Fibroblast of gingiva (primary cell): ENCODE data around the gene PTPRH.

Experiments used
- DNase-seq: peaks from one replicate; pipeline ENCODE4 v3.0.0-alpha.2; 2011; ENCODE audit warnings: low read depth

Gene PTPRH

GRCh38 chr19:55244004-55244680 lies 34.8 kb upstream of the PTPRH start:
- no peak for DNase-seq

- DNase-seq = no peak
Measured at GRCh38 chr19:55242517-55242916, 33.2 kb upstream of the PTPRH start.

- no peak for DNase-seq
Measured at GRCh38 chr19:55241935-55242464, 32.7 kb upstream of the PTPRH start.

- DNase-seq = no peak
Measured at GRCh38 chr19:55241143-55241934, 32.0 kb upstream of the PTPRH start.

- DNase-seq = no peak
Measured at GRCh38 chr19:55240713-55241020, 31.4 kb upstream of the PTPRH start.

GRCh38 chr19:55239004-55239403 lies 29.7 kb upstream of the PTPRH start:
- no peak for DNase-seq

GRCh38 chr19:55238030-55238429 lies 28.7 kb upstream of the PTPRH start:
- no peak for DNase-seq

GRCh38 chr19:55232986-55233385 lies 23.7 kb upstream of the PTPRH start:
- no peak for DNase-seq

- DNase-seq = no peak
Measured at GRCh38 chr19:55232286-55232602, 22.9 kb upstream of the PTPRH start.

- no peak for DNase-seq
Measured at GRCh38 chr19:55231391-55232285, 22.3 kb upstream of the PTPRH start.

GRCh38 chr19:55230780-55231179 lies 21.5 kb upstream of the PTPRH start:
- no peak for DNase-seq

- DNase-seq = no peak
Measured at GRCh38 chr19:55230329-55230728, 21.0 kb upstream of the PTPRH start.

- no peak for DNase-seq
Measured at GRCh38 chr19:55229789-55230182, 20.5 kb upstream of the PTPRH start.

- no peak for DNase-seq
Measured at GRCh38 chr19:55229145-55229788, 20.0 kb upstream of the PTPRH start.

GRCh38 chr19:55228403-55229031 lies 19.2 kb upstream of the PTPRH start, which contains the start of gene TMEM86B:
Gene TMEM86B, minus strand, starts transcription at chr19:55228763. Its CDS starts 22 bp downstream, at chr19:55228741.
- no peak for DNase-seq

- no peak for DNase-seq
Measured at GRCh38 chr19:55228015-55228391, 18.7 kb upstream of the PTPRH start.

GRCh38 chr19:55227241-55228014 lies 18.1 kb upstream of the PTPRH start:
- DNase-seq = no peak

GRCh38 chr19:55226788-55227187 lies 17.5 kb upstream of the PTPRH start:
- no peak for DNase-seq

GRCh38 chr19:55226273-55226672 lies 17.0 kb upstream of the PTPRH start:
- no peak for DNase-seq

GRCh38 chr19:55225415-55225958 lies 16.2 kb upstream of the PTPRH start:
- DNase-seq = no peak
